Loucy (cell line): ENCODE results near the gene NAP1L1.

Experiments
- H2AFZ ChIP-seq: fragments of 200-600 bp; sonication (generic); 2 replicates; pipeline ENCODE4 v1.6.0; 2016; ENCODE audit warnings: antibody characterized with exemption, mild to moderate bottlenecking, low read length, moderate library complexity
- H3F3A ChIP-seq: fragments of 200-600 bp; 2 replicates; pipeline ENCODE4 v1.6.0; 2016; ENCODE audit warnings: antibody characterized with exemption, low read depth, mild to moderate bottlenecking
- H3K27me3 ChIP-seq: fragments of 200-600 bp; sonication (generic); 2 replicates; pipeline ENCODE4 v1.6.1; 2014; ENCODE audit warnings: low read length, mild to moderate bottlenecking; ENCODE audit not compliant: insufficient read depth, poor library complexity, severe bottlenecking
- H3K36me3 ChIP-seq: fragments of 200-600 bp; sonication (generic); 2 replicates; pipeline ENCODE4 v1.6.1; 2016; ENCODE audit warnings: low read length; ENCODE audit not compliant: insufficient read depth
- H3K4me1 ChIP-seq: fragments of 200-600 bp; sonication (generic); 2 replicates; pipeline ENCODE4 v1.5.1; 2014; ENCODE audit warnings: low read length, mild to moderate bottlenecking; ENCODE audit not compliant: insufficient read depth, poor library complexity, severe bottlenecking
- H3K4me2 ChIP-seq: fragments of 200-600 bp; sonication (generic); 2 replicates; pipeline ENCODE4 v1.6.0; 2014; ENCODE audit warnings: antibody characterized with exemption, low read length, low read depth, mild to moderate bottlenecking; ENCODE audit not compliant: poor library complexity, severe bottlenecking
- H3K4me3 ChIP-seq: fragments of 200-600 bp; sonication (generic); 2 replicates; pipeline ENCODE4 v1.5.1; 2014; ENCODE audit warnings: low read length, mild to moderate bottlenecking, mixed read lengths; ENCODE audit not compliant: poor library complexity, severe bottlenecking
- H3K79me2 ChIP-seq: fragments of 200-600 bp; sonication (generic); 2 replicates; pipeline ENCODE4 v1.6.1; 2014; ENCODE audit warnings: low read length; ENCODE audit not compliant: insufficient read depth
- H3K9ac ChIP-seq: fragments of 200-600 bp; sonication (generic); 2 replicates; pipeline ENCODE4 v1.6.0; 2014; ENCODE audit warnings: mild to moderate bottlenecking, low read depth, low read length, moderate library complexity; ENCODE audit not compliant: poor library complexity, severe bottlenecking
- H3K9me2 ChIP-seq: fragments of 200-600 bp; sonication (generic); replicated peaks from 2 replicates; pipeline ENCODE4 v1.6.1; 2016; ENCODE audit warnings: low read depth, low read length, mixed read lengths
- H3K9me3 ChIP-seq: fragments of 200-600 bp; sonication (generic); 2 replicates; pipeline ENCODE4 v1.6.1; 2014; ENCODE audit warnings: mild to moderate bottlenecking, antibody characterized with exemption, low read length, low read depth; ENCODE audit not compliant: insufficient read depth
- H4K20me1 ChIP-seq: fragments of 200-600 bp; sonication (generic); 2 replicates; pipeline ENCODE4 v1.6.0; 2014; ENCODE audit warnings: antibody characterized with exemption, low read length, mild to moderate bottlenecking; ENCODE audit not compliant: insufficient read depth, poor library complexity, severe bottlenecking
- EZH2phosphoT487 ChIP-seq: fragments of 200-600 bp; IDR thresholded peaks from 2 replicates; pipeline ENCODE4 v1.6.1; 2018; ENCODE audit warnings: antibody characterized with exemption, mild to moderate bottlenecking, moderate library complexity, borderline replicate concordance
- TF ChIP-seq, protein P1 (sequence below): fragments of 200-600 bp; sonication (generic); conservative IDR thresholded peaks from 2 replicates; pipeline ENCODE4 v1.5.1; 2014; ENCODE audit warnings: mild to moderate bottlenecking, antibody characterized with exemption, low read length

The NAP1L1 gene

GRCh38 chr12:76023069-76023690 lies 61.3 kb downstream of the NAP1L1 start:
- H3F3A ChIP-seq: peaks cover 17% of the 10 kb centered on the region; the same call in 1 of the 2 replicates
- no peak overlapping the region for H2AFZ ChIP-seq
- H3K4me3 ChIP-seq: no peak overlapping the region
- no peaks in the 10 kb centered on the region for H4K20me1 ChIP-seq
- TF ChIP-seq, protein P1, sequence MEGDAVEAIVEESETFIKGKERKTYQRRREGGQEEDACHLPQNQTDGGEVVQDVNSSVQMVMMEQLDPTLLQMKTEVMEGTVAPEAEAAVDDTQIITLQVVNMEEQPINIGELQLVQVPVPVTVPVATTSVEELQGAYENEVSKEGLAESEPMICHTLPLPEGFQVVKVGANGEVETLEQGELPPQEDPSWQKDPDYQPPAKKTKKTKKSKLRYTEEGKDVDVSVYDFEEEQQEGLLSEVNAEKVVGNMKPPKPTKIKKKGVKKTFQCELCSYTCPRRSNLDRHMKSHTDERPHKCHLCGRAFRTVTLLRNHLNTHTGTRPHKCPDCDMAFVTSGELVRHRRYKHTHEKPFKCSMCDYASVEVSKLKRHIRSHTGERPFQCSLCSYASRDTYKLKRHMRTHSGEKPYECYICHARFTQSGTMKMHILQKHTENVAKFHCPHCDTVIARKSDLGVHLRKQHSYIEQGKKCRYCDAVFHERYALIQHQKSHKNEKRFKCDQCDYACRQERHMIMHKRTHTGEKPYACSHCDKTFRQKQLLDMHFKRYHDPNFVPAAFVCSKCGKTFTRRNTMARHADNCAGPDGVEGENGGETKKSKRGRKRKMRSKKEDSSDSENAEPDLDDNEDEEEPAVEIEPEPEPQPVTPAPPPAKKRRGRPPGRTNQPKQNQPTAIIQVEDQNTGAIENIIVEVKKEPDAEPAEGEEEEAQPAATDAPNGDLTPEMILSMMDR: no peak
- TF ChIP-seq EZH2phosphoT487: no peak
- H3K36me3 ChIP-seq: no peaks in the 10 kb centered on the region
- no peaks in the 10 kb centered on the region for H3K27me3 ChIP-seq
- no peaks in the 10 kb centered on the region for H3K79me2 ChIP-seq
- peaks cover 37% of the 10 kb centered on the region for H3K4me1 ChIP-seq
- no peak overlapping the region for H3K9ac ChIP-seq
- no peak overlapping the region for H3K4me2 ChIP-seq
- H3K9me3 ChIP-seq: no peaks in the 10 kb centered on the region
- H3K9me2 ChIP-seq: no peaks in the 10 kb centered on the region

GRCh38 chr12:76022506-76022905 lies 62.0 kb downstream of the NAP1L1 start:
- H3K9ac ChIP-seq: no peak overlapping the region
- no peak overlapping the region for H2AFZ ChIP-seq
- no peaks in the 10 kb centered on the region for H3K9me3 ChIP-seq
- H3K4me2 ChIP-seq: no peak overlapping the region
- peaks cover 17% of the 10 kb centered on the region; the same call in 1 of the 2 replicates for H3F3A ChIP-seq
- no peaks in the 10 kb centered on the region for H3K9me2 ChIP-seq
- no peaks in the 10 kb centered on the region for H4K20me1 ChIP-seq
- TF ChIP-seq, protein P1: no peak
- TF ChIP-seq EZH2phosphoT487: no peak
- no peaks in the 10 kb centered on the region for H3K79me2 ChIP-seq
- H3K36me3 ChIP-seq: no peaks in the 10 kb centered on the region
- no peaks in the 10 kb centered on the region for H3K27me3 ChIP-seq
- peaks cover 39% of the 10 kb centered on the region for H3K4me1 ChIP-seq
- no peak overlapping the region for H3K4me3 ChIP-seq

DNA sequence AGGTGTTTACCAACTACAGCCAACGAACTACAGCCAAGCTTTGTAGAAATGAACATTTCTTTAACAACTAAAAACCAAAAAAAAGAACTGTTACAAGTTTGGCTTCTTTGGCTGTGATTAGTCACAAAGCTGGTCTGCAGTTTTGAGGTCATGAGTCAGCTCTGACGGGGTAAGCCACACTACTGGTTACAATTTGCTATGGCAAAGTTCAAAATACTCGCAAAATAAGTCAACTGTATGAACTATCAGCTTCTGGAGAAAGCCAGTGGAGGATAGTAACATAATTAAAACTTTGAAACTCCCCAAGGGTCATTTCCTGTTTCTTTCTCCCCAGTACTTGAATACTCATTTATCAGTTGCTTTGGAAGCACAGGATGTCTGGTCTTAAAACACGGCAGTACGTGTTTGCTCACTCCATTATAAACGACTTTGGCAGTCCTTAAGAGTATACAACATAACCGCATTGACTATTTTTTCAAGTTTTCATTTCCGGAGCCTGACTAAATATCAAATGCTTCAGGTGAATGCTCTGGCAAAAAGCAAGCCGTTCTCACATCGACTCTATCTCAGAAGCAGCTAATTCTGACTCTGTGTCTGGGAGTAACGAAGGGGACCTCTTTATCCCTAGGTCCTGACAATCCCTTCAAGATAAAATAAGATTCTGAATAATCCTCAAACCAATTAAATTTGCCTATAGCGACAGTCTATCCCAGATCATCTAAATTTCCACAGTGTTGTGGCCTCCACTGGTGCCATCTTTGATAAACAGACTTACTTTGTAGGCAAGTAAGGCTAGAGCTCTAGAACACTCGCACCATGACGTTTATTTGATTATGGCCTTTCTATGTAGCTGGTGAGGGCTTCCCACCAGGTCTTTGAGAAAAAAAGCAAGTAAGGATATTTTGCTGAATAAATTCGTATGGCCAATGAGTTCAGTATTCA lies 63.5 kb downstream of the NAP1L1 start:
- H3K9me3 ChIP-seq: no peaks in the 10 kb centered on the region
- H4K20me1 ChIP-seq: no peaks in the 10 kb centered on the region
- no peaks in the 10 kb centered on the region for H3K36me3 ChIP-seq
- peak overlapping the region; percentile 61 for H3K4me3 ChIP-seq
- H3K9ac ChIP-seq: peak overlapping the region; percentile 74
- TF ChIP-seq, protein P1: no peak
- TF ChIP-seq EZH2phosphoT487: no peak
- no peaks in the 10 kb centered on the region for H3K9me2 ChIP-seq
- H3K4me2 ChIP-seq: peak overlapping the region; percentile 83
- H3K27me3 ChIP-seq: no peaks in the 10 kb centered on the region
- H3K79me2 ChIP-seq: no peaks in the 10 kb centered on the region
- peaks cover 39% of the 10 kb centered on the region for H3K4me1 ChIP-seq
- H2AFZ ChIP-seq: peak overlapping the region; percentile 73
- H3F3A ChIP-seq: peaks cover 17% of the 10 kb centered on the region; the same call in 1 of the 2 replicates
